COLO668 (cell line): ENCODE data around the gene PIM3.
A peak's percentile ranks its signal among the peaks of the same experiment; 100 is the strongest.
"Not testable (repeated sequence)": the region's sequence is repeated elsewhere in the genome, so short reads cannot be mapped to it uniquely, and the experiment has no call there.

Source experiments
- DNase-seq: peaks from one replicate; lab custom pipeline; 2025; ENCODE audit not compliant: unreplicated experiment; lab: John Stamatoyannopoulos, UW

Gene PIM3

DNA sequence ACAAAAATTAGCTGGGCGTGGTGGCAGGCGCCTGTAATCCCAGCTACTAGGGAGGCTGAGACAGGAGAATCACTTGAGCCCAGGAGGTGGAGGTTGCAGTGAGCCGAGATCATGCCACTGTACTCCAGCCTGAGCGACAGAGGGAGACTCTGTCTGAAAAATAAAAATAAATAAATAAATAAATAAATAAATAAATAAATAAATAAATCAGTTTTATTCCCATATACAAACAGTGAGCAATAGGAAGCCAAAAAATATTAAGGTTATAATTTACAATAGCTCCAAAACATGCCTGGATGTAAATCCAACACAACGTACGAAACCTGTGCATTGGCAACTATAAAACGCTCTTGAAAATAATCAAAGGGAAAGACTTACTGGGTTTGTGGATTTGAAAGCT, 21.2 kb downstream of the PIM3 start:
- not testable (repeated sequence) for DNase-seq

DNA sequence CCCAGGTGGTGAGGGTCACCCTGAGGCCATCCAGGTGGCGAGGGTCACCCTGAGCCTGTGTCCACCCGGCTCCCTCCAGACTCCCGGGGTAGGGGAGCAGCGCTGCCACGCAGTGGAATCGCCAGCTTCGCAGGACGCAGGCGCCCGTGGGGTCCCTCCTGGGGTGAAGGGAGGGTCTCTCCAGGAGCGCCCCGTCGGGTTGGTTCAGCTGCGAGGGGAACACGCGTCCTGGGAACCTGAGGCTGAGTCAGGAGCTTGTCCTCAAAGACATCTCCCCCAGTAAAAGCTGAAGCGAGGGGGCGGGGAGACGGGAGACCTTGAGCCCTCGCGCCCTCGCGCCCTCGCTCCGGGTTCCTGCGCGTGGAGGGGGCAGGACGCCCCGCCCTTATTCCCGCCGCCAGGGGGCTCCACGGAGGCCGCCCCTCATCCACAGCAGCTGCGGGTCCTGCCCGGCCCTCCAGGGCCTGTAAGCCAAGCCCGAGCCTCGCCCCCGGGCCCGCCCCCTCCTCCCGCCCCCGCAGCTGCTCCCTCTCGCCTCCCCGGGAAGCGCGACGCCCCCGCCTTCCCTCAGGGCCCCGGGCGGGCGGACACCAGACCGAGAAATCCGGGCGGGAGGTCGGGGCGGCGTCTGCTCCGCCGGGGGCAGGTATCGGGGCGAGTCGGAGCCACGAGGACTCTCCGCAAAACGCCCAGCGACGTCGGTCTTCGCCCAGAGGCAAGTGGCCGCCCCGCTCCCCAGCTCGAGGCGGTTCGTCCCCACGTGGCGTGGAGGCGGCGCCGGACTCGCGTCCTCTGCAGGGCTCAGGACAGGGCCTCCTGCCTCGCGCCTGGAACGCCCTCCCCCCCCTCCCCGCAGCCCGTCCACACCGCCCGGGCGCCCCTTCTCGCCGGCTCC, 22.8 kb downstream of the PIM3 start:
- no peak for DNase-seq

DNA sequence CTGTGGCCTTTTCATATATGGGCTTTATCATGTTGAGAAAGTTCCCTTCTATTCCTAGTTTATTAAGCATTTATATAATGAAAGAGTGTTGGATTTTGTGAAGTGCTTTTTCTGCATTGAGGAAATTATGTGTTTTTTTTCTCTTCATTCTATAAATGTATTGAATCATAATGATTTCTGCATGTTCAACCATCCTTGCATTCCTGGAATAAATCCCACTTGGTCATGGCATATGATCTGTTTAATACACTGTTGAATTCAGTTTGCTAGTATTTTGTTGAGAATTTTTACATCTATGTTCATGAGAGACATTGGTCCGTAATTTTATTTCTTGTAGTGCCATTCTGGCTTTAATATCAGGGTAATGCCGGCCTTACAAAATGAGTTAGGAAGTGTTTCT, 25.8 kb downstream of the PIM3 start:
- no peak for DNase-seq

- DNase-seq, result not testable (repeated sequence)
These were observed 29.3 kb downstream of the PIM3 start for GRCh38 chr22:49989826-49990225.

- DNase-seq, result no peak
These were observed 30.6 kb downstream of the PIM3 start for GRCh38 chr22:49991167-49991566.

GRCh38 chr22:49991907-49992533, 31.4 kb downstream of the PIM3 start:
- DNase-seq, result no peak

- peak; percentile 77 for DNase-seq
These were observed 32.5 kb downstream of the PIM3 start for GRCh38 chr22:49992921-49993648.

DNA sequence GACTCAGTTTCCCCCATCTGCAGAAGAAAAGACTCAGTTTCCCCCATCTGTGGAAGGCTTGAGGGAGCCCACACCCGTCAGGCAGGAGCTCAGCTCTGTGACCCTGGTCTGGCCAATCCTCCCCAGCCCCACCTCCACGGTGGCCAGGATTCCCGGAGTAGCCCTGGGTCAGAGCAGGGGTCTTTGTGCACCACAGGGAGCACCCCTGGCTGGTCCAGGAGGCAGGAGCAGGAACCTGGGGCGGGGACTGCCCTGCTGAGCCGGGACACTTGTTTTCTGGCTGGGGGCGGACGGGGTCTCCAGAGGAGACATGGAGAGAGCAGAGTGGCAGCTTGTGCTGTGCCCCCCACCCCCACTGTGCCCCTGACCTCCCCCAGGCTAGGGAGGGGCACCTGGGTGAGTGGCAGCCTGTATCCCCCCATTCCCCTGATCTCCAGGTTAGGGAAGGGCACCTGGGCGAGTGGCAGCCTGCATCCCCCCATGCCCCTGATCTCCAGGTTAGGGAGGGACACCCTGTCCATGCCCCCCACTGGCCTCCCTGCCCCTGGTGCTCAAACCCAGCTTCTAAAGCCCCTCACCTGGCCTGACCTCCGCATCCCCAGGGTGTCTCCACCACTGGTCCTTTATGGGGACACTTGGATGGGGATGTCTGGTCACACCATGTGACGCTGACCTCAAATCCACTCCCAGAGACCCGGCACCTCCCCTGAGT, 33.2 kb downstream of the PIM3 start:
- DNase-seq, result no peak

GRCh38 chr22:49994361-49995040, 33.9 kb downstream of the PIM3 start:
- DNase-seq, result no peak

GRCh38 chr22:49995041-49995360, 34.4 kb downstream of the PIM3 start:
- no peak for DNase-seq

GRCh38 chr22:49995361-49996118, 35.0 kb downstream of the PIM3 start:
- no peak for DNase-seq

DNA sequence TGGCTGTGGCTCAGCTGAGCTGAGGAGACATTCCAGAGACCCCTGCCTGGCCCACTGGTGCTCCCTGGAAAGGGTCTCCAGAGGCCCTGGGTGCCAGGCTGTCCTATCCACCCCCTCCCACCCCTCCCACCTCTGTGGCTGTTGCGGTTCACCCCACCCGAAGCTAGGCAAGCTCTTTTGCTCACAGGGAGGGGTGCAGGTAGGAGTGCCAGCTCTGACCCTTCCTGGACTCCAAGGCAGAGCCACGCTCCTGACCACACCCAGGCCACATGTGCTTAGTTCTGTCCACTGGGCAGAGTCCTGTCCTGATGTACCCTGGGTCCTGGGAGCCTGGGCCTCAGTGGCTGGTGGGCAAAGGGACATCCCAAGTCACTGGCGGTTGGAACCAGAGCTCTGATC, 35.5 kb downstream of the PIM3 start:
- DNase-seq, result no peak

- DNase-seq, result no peak
These were observed 36.1 kb downstream of the PIM3 start for GRCh38 chr22:49996518-49997250.

DNA sequence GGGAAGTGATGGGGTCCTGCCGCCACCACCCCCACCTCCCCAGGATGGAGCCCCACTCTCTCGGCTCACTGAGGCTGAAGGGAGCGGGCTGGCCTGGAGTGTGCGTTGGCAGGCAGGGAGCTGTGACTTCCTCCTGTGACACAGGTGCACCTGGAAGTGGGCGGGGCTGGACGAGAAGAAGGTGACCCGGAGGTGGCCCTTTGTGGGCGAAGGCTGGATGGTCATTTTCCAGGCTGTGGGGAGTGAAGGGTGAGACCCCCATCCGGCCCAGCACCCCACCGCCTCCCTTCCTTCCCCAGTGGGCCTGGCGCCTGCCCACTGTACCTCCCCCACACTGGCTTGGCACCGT, 36.7 kb downstream of the PIM3 start:
- DNase-seq, result peak; percentile 82

- no peak for DNase-seq
These were observed 37.6 kb downstream of the PIM3 start for GRCh38 chr22:49997932-49998717.

GRCh38 chr22:49998718-49999062, 38.1 kb downstream of the PIM3 start:
- no peak for DNase-seq

DNA sequence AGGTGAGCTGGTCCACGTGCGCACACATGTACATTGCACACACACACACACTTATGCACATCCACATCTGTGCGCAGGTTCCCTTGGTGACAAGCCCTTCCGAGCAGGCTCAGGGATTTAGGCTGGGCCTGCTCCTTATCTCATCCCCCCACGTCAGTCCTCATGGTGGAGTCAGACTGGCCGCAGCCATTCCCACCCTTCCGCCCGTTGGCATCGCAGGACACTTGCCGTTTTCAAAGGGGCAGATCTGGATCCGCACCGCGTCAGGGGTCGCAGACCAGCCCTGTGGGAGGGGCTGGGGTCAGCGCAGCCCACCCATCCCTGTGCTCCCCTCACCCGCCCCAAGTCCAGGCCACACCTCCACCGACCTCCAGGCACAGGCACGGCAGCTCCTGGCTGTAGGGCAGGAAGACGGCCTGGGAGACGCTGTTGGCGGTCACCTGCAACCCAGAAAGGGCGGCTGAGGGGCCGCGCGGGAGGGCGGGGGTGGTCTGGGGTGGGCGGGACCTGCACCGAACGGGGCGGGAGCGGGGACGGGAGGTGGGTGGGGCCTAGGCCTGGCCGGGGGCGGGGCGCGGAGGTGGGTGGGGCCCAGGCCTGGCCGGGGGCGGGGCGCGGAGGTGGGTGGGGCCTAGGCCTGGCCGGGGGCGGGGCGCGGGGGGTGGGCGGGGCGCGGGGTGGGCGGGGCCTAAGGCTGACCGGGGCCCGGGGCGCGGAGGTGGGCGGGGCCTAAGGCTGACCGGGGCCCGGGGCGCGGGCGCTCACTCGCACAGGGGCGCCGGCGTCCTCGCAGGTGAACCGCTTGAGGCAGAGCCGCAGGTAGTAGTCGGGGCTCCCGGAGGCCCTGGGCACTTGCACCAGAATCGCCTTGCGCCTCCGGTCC, 38.7 kb downstream of the PIM3 start:
- no peak for DNase-seq
